ENCODE results near the gene BMF. TPM values are rescaled to one million over a fixed set of nuclear protein-coding genes. Genes with fewer than 3 reads are reported as not detected.
A peak's percentile ranks its signal among the peaks of the same experiment; 100 is the strongest.

BMF gene
- total and polyA plus RNA-seq, 4 donors, result 0.63 to 10.2 (median 4.0) TPM

- H3K4me3 ChIP-seq (ENCODE audit: low read depth in 1 of 3, low read length in 3 of 3), result no peak overlapping the region
- WGBS, result 26% methylated on average over 8 of the region's 8 CpGs
- no peak overlapping the region for H3K9ac ChIP-seq (ENCODE audit: low read depth in 1 of 2, low read length in 2 of 2)
These were observed 2.2 kb downstream of the BMF start for GRCh38 chr15:40106203-40107161.

More at GRCh38 chr15:40106203-40107161, 2.2 kb downstream of the BMF start:
- Histone ChIP-seq H3K4me1 (ENCODE audit: control insufficient read depth in 4 of 4, insufficient read depth in 4 of 4, low read length in 3 of 4) (peaks cover 48 to 73% (median 66%) of the 10 kb centered on the region in 4 donors), H3K27ac (ENCODE audit: low read depth in 1 of 2, low read length in 2 of 2) (peak overlapping the region; percentile 73 to 74), H3K27me3 (ENCODE audit: control insufficient read depth in 4 of 4, insufficient read depth in 4 of 4, low read length in 3 of 4) (no peaks in the 10 kb centered on the region), H3K9me3 (ENCODE audit: control insufficient read depth in 4 of 4, low read length in 3 of 4) (no peaks in the 10 kb centered on the region), H3K36me3 (ENCODE audit: control insufficient read depth in 4 of 4, insufficient read depth in 3 of 4, low read depth in 1 of 4, low read length in 3 of 4) (no peaks in the 10 kb centered on the region)
- peak; percentile 69 for DNase-seq (ENCODE audit: low spot score)
- TF ChIP-seq MAX (IDR thresholded peaks at IDR 0.05), result no peak
- no peak for TF ChIP-seq HNF4G (IDR thresholded peaks at IDR 0.05)
- TF ChIP-seq RAD21 (IDR thresholded peaks at IDR 0.05), result peak; percentile 37 to 60
- TF ChIP-seq RXRA (IDR thresholded peaks at IDR 0.05), result peak; percentile 48 to 60
- no peak for TF ChIP-seq EGR1 (IDR thresholded peaks at IDR 0.05; ENCODE audit: low read depth in 2 of 2)
- no peak for TF ChIP-seq FOXA1 (IDR thresholded peaks at IDR 0.05)
- TF ChIP-seq HNF4A (conservative IDR thresholded peaks at IDR 0.05), result peak; percentile 49 to 61
- TF ChIP-seq CTCF (IDR thresholded peaks at IDR 0.05; ENCODE audit: low read depth, low read length, missing input control), result no peak
- peak; percentile 28 for TF ChIP-seq YY1 (IDR thresholded peaks at IDR 0.05)
- TF ChIP-seq ZBTB33 (IDR thresholded peaks at IDR 0.05), result no peak
- no peak for TF ChIP-seq ATF3 (IDR thresholded peaks at IDR 0.05)
- peak in 1 of 2 donors; percentile 7 for TF ChIP-seq JUND (IDR thresholded peaks at IDR 0.05)
- TF ChIP-seq TAF1 (conservative IDR thresholded peaks at IDR 0.05), result no peak
- TF ChIP-seq REST (IDR thresholded peaks at IDR 0.05), result no peak
- no peak for TF ChIP-seq GABPA (IDR thresholded peaks at IDR 0.05 in 1 of 2, conservative IDR thresholded peaks at IDR 0.05 in 1 of 2)
- TF ChIP-seq NR2F2 (IDR thresholded peaks at IDR 0.05), result no peak
- peak; percentile 59 for TF ChIP-seq SP1 (IDR thresholded peaks at IDR 0.05)
- TF ChIP-seq FOXA2 (IDR thresholded peaks at IDR 0.05), result no peak
